ENCODE measurements around the gene ATP6V0A1.
A peak's percentile ranks its signal among the peaks of the same experiment; 100 is the strongest.

Gene ATP6V0A1

DNA sequence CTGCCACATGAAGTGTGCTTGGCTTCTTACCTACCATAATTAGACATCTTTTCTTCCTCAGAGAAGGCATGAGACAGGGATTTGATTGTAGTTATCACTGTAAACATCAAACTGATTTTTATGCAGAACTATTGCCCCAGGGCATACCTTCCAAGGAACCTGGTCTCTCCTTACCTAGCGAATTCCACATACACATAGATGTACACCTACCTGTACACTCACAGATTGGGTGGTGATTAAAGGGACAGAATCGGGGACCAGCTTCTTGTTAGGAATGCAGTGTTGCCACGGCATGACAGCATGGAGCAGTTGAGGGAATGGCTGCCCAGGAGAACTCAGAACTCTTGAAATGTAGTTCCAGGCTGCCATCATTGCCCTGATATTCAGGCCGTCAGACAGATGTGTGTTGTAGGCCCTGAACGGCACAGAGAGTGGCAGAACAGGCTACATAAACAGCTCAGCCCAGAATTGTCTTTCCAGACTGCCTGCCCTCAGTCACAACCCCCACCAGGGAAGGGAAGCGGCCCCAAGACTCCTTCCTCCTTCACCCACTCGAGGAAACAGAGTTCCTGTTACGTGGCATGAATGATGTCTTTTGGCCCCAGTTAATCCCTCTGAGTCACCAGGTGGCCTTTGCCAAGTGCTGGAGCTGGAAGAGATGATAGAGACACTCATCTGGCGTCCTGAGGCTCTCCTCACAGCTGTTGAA, 59.5 kb downstream of the ATP6V0A1 start:
- peak overlapping the region; percentile 40 for H3K27ac ChIP-seq
- no peak for TF ChIP-seq ZFX (IDR thresholded peaks at IDR 0.05; ENCODE audit: borderline replicate concordance)
- TF ChIP-seq CTCF (IDR thresholded peaks at IDR 0.05) = no peak

DNA sequence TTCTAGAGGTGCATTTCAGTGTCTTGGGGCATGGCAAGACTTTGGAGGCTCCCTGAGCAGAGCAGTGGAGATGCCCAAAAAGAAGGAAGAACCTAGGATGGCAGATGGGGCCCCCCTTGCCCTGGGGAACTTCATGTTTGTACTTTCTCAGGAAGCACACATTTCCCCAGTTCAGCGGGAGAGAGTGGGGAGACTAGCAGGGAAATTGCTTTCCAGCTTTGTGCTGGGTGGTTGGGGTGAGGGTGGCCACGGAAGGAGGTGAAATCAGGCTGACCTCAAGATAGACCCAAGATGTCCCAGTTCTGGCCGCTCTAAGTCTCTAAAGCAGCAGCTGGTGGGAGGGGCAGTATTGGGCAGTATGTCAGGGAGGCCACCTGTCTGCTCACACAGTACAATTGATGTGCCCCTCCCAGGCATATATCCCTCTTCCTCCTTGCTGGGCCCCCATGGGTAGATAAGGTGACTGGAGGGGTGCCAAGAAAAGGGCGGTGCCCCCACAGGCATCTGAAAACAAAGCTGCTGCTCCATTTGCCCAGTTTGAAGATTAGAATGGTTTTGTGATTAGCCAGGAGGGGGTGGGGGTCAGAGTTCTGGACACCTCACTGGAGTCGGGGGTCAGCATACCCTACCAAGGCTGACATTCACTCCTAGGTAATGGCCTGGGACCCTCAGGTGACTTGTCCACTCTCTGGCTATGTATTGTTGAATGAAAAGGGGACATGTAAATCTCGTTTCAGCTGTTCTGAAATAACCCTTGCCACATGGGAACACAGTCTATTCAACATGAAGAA, 60.3 kb downstream of the ATP6V0A1 start:
- H3K27ac ChIP-seq = peak overlapping the region; percentile 40
- no peak for TF ChIP-seq ZFX (IDR thresholded peaks at IDR 0.05; ENCODE audit: borderline replicate concordance)
- no peak for TF ChIP-seq CTCF (IDR thresholded peaks at IDR 0.05)

- TF ChIP-seq ZFX (IDR thresholded peaks at IDR 0.05; ENCODE audit: borderline replicate concordance) (no peak), CTCF (IDR thresholded peaks at IDR 0.05) (no peak)
Measured at GRCh38 chr17:42519546-42520491, 61.1 kb downstream of the ATP6V0A1 start.

DNA sequence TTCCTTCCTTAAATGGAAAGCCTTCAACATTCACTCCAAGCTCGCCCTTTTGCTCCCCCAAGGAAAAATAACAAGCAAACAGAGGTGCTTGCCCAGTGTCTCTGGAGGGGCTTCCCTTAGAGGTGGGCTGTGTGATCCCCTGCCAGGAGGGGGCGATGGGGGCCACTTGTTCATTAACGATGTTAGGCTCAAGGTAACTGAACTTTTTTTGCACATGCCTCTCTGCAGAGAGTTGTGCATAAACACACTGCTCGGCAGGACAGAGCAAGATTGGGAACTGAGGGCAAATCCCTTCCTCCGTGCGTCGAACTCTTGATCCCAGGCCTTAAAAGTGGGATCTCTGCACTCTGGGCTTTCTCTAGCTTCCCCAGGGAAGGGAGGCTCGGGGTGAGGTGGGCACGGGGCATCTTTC, 61.9 kb downstream of the ATP6V0A1 start:
- H3K27ac ChIP-seq = no peak overlapping the region
- TF ChIP-seq ZFX (IDR thresholded peaks at IDR 0.05; ENCODE audit: borderline replicate concordance) = no peak
- TF ChIP-seq CTCF (IDR thresholded peaks at IDR 0.05) = peak; percentile 35

More at GRCh38 chr17:42519546-42520491, 61.1 kb downstream of the ATP6V0A1 start:
- peak overlapping the region; percentile 7; the same call in 1 of the 2 replicates for H3K27ac ChIP-seq

DNA sequence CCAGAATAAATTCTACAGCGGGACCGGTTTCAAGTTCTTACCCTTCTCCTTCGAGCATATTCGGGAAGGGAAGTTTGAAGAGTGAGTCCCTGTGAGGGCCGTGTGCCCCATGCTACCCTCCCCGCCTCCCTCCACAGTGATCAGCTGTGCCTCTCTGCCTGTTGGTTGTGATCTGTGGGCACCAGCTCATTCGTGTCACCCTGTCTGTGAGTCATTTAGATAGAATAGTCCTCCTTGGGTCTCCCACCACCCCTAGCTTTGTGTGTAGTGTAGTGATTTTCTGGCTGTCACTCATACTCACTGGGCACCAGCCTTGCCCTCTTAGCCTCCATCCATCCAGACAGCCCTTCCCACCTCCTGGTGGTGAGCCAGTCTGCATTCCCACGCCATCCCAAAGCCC, 62.4 kb downstream of the ATP6V0A1 start:
- no peak overlapping the region for H3K27ac ChIP-seq
- TF ChIP-seq ZFX (IDR thresholded peaks at IDR 0.05; ENCODE audit: borderline replicate concordance) = no peak

GRCh38 chr17:42521666-42522262, 63.1 kb downstream of the ATP6V0A1 start:
- no peak for TF ChIP-seq ZFX (IDR thresholded peaks at IDR 0.05; ENCODE audit: borderline replicate concordance)
- TF ChIP-seq CTCF (IDR thresholded peaks at IDR 0.05) = no peak

GRCh38 chr17:42522263-42522790, 63.6 kb downstream of the ATP6V0A1 start:
- TF ChIP-seq CTCF (IDR thresholded peaks at IDR 0.05) (no peak), ZFX (IDR thresholded peaks at IDR 0.05; ENCODE audit: borderline replicate concordance) (no peak)
- H3K27ac ChIP-seq = no peak overlapping the region

More at GRCh38 chr17:42521666-42522262, 63.1 kb downstream of the ATP6V0A1 start:
- H3K27ac ChIP-seq = no peak overlapping the region

Measured in 22Rv1 (cell line).